Upper lobe of left lung (tissue), 4 donors: Measurements from ENCODE around the gene SPATA25.

Experiments
- EP300 ChIP-seq, 4 donors: sonication (generic); formaldehyde crosslinking; IDR thresholded peaks; one replicate each; pipeline ENCODE4 v1.5.1; 2017; ENCODE audit warnings: antibody characterized with exemption in 4 of 4, control low read depth in 2 of 4
- POLR2A ChIP-seq, 4 donors: fragments of 450-650 bp; IDR thresholded peaks; one replicate each; pipeline ENCODE4 v1.5.1; 2016 to 2017; ENCODE audit warnings: antibody characterized with exemption in 4 of 4, mild to moderate bottlenecking in 2 of 4
- TF ChIP-seq, protein P1 (sequence below), 6 experiments: fragments of 450-650 bp in 4 of 6; fragments of 200-600 bp in 2 of 6; sonication (generic) in 2 of 6; IDR thresholded peaks; one replicate each; pipeline ENCODE4 v1.5.1; 2016 to 2019; ENCODE audit warnings: antibody characterized with exemption in 6 of 6

DNA sequence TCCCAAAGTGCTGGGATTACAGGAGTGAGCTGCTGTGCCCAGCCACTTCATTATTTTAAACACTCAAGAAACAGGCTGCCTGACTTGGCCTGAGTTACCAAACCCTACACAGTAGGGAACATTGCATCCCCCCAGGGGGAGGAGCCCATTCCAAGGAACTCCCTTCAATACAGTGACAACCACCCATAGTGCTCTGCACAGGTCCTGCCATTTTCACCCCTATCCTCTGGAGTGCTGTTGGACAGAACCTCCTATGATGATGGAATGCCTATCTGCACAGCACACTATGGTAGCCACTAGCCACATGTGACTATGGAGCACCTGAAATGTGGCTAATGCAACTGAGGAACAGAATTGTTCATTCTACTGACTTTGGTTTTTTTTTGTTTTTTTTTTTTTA, 42.0 kb downstream of the SPATA25 start:
- TF ChIP-seq POLR2A (IDR thresholded peaks at IDR 0.05), result no peak
- TF ChIP-seq, protein P1, sequence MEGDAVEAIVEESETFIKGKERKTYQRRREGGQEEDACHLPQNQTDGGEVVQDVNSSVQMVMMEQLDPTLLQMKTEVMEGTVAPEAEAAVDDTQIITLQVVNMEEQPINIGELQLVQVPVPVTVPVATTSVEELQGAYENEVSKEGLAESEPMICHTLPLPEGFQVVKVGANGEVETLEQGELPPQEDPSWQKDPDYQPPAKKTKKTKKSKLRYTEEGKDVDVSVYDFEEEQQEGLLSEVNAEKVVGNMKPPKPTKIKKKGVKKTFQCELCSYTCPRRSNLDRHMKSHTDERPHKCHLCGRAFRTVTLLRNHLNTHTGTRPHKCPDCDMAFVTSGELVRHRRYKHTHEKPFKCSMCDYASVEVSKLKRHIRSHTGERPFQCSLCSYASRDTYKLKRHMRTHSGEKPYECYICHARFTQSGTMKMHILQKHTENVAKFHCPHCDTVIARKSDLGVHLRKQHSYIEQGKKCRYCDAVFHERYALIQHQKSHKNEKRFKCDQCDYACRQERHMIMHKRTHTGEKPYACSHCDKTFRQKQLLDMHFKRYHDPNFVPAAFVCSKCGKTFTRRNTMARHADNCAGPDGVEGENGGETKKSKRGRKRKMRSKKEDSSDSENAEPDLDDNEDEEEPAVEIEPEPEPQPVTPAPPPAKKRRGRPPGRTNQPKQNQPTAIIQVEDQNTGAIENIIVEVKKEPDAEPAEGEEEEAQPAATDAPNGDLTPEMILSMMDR (IDR thresholded peaks at IDR 0.05), result no peak
- no peak for TF ChIP-seq EP300 (IDR thresholded peaks at IDR 0.05)
